ENCODE results near the gene SLC2A13.
A peak's percentile ranks its signal among the peaks of the same experiment; 100 is the strongest.

The SLC2A13 gene

DNA sequence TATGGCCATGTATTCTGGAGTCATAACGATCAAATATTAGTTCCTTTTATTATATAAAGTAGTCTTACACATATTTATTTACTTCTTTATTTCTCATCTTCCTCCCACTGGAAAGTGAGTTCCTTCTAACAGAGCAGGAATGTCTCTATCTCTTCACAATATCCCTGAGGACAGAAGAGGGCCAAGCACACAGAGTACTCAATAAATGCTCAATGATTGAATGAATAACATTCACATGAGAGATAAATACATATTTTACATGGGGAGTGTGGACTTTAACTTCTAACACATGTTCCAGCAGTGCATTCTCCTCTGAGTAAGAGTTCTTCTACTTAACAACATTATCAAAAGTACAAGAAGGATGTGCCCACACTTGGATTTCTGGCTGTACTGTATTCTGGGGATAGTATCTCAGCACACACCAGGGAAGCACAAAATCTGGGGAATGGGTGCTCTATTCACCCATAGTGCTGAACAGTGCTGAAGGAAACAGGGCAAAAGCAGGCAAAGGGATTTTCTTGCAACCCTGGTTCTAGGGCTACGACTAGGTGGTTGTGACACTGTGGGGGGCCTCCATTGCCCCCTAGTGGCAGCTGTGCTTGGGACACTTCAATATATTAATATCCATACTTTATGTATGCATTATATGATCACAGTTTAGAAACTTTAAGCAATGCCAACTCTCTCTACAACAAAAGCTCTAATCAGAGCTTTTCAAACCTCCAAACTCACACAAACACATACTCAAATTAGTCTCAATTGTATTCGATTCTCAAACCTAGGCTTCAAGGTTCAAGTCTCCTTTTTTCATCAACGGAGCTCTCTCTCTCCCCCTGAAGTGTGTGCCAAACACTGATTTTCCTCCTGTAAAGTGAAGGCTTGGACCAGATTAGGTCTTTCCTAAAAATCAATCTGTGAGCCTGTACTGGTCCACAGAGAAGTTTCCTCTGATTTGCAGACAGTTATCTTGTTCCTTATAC lies 115.5 kb downstream of the SLC2A13 start:
- DNase-seq = peak; percentile 25

DNA sequence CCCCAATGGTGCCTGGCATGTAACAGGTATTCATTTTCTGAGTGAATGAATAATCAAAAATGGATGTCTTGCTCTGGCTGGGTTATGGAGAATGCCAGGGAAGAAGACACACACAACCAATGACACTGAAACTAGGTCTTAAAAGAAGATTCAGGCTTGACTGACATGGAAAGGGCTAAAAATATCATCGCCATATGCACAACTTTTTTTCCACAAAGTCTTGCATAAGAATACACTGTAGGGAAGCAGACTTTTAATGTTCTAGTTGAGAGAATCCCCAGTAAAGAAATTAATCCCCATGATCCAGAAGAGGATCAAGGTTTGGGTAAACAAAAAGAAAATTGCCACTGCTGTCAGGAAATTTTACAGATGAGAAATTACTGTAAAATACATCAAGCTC lies 116.4 kb downstream of the SLC2A13 start:
- no peak for DNase-seq

DNA sequence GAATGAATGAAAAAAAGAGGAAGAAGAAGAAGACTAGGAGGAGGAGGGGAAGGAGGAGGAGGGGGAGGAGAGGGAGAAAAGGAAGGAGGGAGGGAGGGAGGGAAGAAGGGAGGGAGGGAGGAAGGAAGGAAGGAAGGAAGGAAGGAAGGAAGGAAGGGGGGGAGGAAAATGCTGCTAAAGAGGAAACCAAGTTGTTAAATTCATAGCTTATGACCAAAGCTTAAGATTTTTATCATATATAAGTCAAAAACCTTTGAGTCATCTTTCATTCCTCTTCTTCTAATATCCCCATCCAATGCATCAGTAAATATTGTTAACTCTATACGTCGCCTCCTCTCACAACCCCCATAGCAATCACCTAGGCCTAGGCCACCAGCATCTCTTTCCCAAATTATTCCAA lies 117.3 kb downstream of the SLC2A13 start:
- no peak for DNase-seq

DNA sequence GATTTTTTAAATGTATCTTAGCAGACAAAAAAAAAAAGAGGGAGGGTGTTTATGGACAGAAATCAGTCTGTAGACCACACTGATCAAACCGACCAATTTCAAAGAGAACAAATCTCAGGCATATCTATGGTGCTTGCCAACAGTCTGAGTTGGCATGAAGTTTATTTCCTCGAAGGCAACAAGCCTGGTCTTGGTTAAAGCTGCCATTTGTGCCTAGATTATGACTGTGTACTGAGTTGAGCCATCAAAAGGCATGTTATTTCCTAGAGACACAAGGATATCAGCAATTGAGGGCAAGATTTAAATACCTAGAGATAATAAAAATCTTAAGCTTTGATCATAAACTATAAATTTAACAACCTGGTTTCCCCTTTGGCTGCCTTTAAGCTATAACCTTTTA lies 119.2 kb downstream of the SLC2A13 start:
- DNase-seq = no peak

DNA sequence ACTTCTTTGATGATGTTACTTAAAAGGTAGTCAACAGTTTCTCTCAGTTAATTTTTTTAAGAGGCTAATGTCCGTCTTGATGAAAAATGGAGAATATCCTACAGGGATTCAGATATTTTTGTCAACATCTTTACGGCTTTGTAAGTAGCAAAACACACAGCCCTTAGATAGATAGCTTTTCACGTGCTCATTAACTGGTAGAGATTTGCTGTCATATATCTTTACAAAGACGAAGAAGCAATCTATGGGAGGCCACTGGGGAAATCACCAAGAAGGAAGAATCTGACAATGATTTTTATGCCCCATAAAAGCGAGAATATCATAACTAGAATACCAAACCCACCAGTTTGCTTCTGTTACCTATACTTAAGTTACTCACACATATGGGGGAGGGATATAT lies 121.2 kb downstream of the SLC2A13 start:
- DNase-seq = no peak

DNA sequence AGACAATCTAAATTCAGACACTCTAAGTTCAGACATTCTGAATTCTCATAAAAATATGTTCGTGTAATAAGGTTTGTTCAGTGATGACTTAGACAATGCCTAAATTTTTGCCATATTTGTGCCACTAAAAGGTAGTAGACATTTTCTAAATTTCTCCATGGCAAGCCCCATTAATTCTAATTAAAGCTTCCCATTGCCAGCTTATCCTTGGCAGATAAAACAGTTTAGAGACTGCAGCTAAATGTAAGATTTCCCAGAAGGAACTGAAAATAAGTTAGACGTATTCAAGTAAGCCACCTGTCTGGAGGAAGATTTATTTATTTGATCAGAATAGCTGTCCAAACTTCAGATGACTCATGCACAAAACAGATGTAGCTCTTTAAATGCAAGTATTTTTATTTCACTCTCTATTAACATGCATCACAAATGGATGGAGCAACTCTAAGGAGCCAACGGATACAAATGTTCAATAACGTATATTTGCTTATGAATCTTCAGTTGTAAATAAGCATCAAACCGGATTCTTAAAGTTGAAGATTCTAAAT lies 130.4 kb downstream of the SLC2A13 start:
- no peak for DNase-seq

DNA sequence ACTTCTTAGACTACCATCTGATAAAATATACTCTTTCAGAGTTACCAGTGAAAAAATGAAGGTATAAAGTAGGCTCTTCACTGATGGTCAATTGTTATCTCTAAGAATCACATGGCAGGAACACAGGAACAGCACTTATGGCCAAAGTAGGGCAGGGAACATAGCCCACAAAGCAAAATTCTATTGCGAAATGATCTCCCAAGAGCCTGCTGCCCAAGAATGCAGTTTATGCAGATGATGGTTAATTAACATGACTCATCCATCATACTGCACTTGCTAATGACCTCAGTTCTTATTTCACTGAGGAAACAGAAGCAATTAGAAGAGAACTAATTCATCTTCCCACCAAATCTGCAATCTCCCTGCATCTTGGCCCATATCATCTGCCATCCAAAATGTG lies 133.8 kb downstream of the SLC2A13 start:
- DNase-seq = no peak

GRCh38 chr12:39971348-39971747 lies 134.5 kb downstream of the SLC2A13 start:
- no peak for DNase-seq

GRCh38 chr12:39966721-39967120 lies 139.2 kb downstream of the SLC2A13 start:
- DNase-seq = no peak

DNA sequence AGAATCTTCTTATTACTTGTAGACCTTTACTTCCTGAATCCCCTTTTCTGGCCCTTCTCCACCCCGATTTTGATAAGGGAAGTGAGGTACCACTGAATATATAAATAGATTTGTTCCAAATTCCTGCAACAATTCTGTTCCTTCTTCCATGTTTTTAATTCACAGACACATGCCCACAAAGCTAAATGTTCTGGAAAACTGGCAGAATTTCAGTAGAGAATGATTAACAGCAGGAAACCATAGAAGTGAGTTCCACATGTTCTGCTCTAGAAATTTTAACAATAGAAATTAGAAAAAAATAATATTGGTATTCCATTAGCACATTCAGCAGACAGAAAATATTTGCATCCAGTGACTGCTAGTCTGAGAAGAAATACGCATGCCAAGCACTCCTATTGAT lies 139.6 kb downstream of the SLC2A13 start:
- DNase-seq = no peak

DNA sequence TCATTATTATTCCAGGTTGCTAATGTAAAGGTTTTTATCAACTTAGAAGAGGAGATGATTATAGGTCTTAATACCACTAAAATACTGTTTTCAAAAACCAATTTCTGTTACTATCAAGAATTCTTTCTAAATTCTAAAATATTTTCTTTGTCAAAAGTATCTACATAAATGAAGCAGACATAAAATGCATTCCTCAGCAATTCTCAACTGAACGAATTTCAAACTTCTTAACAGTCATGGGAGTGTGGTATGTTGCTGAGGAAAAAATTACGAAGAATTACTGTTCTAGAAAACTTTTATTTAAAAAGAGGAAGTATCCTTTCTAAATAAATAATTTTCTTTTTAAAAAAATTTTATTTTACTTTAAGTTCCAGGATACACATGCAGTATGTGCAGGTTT lies 146.4 kb downstream of the SLC2A13 start:
- no peak for DNase-seq

- no peak for DNase-seq
Observed at GRCh38 chr12:39959031-39959430, 146.8 kb downstream of the SLC2A13 start.

- DNase-seq = peak; percentile 10
Observed at GRCh38 chr12:39958377-39958776, 147.5 kb downstream of the SLC2A13 start.

DNA sequence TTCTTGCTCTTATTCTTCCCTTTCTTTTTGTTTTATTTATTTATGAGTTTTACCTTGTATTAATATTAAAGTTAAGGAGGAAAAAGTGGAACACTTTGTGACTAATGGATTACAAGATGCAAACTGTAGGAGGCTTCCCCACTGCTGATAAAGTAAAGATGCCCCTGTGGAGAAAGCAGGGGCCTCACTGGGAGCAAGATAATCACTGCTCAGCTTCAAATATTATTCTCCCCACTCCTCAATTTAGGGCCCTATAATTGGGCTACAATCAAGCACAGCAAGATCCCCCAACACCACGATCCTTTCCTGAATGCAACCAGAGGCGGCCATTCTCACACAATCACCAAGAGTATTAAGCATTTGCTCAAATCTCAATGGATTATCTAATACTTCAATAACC lies 149.2 kb downstream of the SLC2A13 start:
- DNase-seq = no peak

GRCh38 chr12:39946361-39947280 lies 159.3 kb downstream of the SLC2A13 start:
- no peak for DNase-seq

DNA sequence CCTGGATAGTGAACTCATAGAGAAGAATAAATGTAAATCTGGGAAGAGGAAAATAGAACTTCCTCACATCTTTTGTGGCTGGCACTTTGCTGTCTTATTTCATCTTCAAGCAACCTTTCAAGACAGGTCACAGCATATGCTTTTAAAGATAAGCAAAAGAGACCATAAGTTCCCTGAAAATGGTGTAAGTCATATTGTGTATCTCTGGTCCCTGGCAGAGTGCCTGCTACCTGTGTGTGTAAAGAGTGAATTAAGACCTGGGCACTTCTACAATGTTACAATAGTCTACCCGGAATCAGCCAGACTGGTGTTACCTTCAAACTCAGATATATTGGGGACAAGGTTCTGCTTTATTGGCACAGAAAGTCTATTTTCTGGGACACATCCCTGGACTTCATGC lies 168.8 kb downstream of the SLC2A13 start:
- no peak for DNase-seq

- DNase-seq = no peak
Observed at GRCh38 chr12:39935839-39936238, 170.0 kb downstream of the SLC2A13 start.

DNA sequence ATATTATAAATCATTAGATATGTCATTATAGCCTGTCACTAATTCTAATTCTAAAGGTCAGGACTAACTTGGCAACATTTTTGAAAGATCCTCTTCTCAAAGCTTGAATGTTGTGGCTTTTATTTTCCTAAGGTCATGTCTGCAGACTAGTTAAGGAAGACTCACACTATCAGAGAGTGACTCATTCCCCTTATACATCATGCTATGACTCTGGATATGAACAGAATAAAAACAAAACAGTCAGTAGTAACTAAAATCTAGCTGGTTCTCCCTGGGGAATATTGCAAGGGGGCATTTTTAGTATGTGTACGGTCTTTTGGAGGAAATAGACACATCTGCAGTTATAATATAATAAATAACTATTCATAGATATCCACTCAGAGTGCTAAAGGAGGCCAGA lies 170.6 kb downstream of the SLC2A13 start:
- DNase-seq = no peak

DNA sequence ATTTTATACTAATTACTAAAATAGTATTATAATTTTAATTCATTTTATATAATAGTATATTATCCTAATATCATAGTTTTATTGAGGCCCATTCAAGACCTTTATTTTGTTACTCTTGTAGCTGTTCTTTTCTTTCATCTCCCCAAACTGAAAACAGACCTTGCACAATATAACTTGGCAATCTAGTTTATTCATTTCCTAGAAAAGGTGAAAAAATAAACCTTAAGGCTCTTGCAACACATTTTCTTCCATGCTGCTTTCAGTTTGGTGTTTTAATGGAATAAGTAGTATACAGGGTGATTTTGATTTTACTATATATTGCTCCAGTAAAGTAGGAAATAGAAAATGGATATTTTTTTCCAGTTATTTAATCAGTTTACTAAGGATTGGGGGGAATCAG lies 174.0 kb downstream of the SLC2A13 start:
- DNase-seq = no peak

GRCh38 chr12:39931231-39931630 lies 174.7 kb downstream of the SLC2A13 start:
- DNase-seq = no peak

DNA sequence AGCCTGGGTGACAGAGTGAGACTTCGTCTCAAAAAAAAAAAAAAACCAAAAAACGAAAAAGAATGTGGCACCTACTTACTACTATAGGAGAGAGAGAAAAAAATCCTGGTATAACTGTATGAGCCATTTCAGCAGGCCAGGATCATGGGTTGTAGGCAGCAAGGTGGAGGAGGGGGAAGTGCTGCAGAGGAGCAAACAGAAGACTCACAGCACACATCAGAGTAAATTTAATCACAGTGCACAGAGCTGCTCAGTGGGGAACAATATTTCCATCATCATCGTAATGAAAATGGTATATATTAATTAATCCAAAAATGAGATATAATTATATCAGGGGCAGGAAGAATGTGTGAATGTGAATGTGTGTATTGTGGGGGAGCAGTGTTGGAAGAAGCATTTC lies 175.8 kb downstream of the SLC2A13 start:
- no peak for DNase-seq

DNA sequence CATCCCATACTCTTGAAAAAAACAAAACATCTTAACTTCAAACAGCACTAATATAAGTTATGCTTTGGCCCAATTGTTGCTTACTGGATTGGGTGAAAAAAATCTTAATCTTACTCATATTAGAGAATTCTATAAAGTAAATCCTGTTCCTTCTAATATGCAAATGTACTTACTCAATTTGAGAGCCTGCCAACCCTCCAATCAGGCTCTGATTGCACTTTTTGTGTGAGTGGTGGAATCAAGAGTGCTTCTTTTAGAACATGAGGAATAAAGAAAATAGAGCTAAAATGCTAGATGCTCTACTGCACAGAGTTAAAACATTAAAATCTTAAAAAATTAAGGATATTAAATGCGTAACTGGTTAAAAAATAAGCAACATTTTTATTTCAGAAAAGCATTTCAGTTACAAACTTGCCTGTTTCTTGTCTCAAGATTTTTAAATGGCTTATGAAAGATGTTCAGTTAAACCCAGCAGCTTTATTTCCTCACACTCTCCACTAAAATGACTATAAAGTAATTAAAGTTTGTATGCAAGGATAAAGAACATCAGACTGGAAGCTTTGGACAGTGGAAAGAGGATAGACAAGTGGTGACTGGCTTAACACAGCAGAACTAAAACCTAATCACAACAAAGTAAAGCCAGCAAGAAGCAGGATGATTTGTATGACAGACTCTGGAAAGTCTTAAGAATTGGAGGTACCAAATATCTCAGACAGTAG lies 177.5 kb downstream of the SLC2A13 start:
- no peak for DNase-seq

DNA sequence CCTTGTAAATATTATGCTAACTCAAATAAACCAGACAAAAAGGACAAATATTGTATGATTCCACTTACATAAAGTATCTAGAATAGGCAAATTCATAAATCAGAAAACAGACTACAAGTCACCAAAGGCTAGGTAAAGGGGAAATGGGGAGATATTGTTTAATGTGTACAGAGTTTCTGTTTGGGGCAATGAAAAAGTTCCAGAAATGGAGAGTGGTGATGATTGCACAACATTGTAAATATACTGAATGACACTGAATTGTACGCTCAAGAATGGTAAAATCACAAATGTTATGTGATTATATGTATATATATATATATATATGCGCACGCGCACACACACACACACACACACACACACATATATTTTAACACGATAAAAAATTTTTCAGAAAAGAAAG lies 182.5 kb downstream of the SLC2A13 start:
- DNase-seq = no peak

Data from NCI-H748 treated with DMSO at 0.1 percent for 48 hours (cell line).